ENCODE results near the gene TMUB1.

TMUB1 gene

GRCh38 chr7:151086802-151087244 lies 3.5 kb upstream of the TMUB1 start:
- no peak for DNase-seq (ENCODE audit: low read depth in 4 of 4, low spot score in 1 of 4)

GRCh38 chr7:151085691-151086620 lies 2.7 kb upstream of the TMUB1 start, which contains the start of gene AGAP3:
Gene AGAP3 (plus strand): TSS chr7:151086475. CDS start chr7:151086742, 267 bp downstream.
- peak in 3 of 4 experiments; percentile 36 to 53 (median 44) for DNase-seq (ENCODE audit: low read depth in 4 of 4, low spot score in 1 of 4)

GRCh38 chr7:151085329-151085690 lies 2.0 kb upstream of the TMUB1 start:
- no peak for DNase-seq (ENCODE audit: low read depth in 4 of 4, low spot score in 1 of 4)

- no peak for DNase-seq (ENCODE audit: low read depth in 4 of 4, low spot score in 1 of 4)
Observed at GRCh38 chr7:151083824-151084160, 499 bp upstream of the TMUB1 start.

GRCh38 chr7:151082141-151083070 lies 887 bp downstream of the TMUB1 start:
- no peak for DNase-seq (ENCODE audit: low read depth in 4 of 4, low spot score in 1 of 4)

GRCh38 chr7:151081170-151082101 lies 1.9 kb downstream of the TMUB1 start:
- no peak for DNase-seq (ENCODE audit: low read depth in 4 of 4, low spot score in 1 of 4)

GRCh38 chr7:151080522-151081169 lies 2.6 kb downstream of the TMUB1 start, which contains the start of gene FASTK:
Gene FASTK (minus strand): TSS chr7:151080809. CDS start chr7:151080766, 43 bp downstream.
- DNase-seq (ENCODE audit: low read depth in 4 of 4, low spot score in 1 of 4) = peak; percentile 62 to 84 (median 72)

GRCh38 chr7:151080067-151080521 lies 3.2 kb downstream of the TMUB1 start:
- DNase-seq (ENCODE audit: low read depth in 4 of 4, low spot score in 1 of 4) = no peak

- no peak for DNase-seq (ENCODE audit: low read depth in 4 of 4, low spot score in 1 of 4)
Observed at GRCh38 chr7:151079199-151079910, 3.9 kb downstream of the TMUB1 start.

GRCh38 chr7:151078233-151079040 lies 4.9 kb downstream of the TMUB1 start:
- no peak for DNase-seq (ENCODE audit: low read depth in 4 of 4, low spot score in 1 of 4)

- DNase-seq (ENCODE audit: low read depth in 4 of 4, low spot score in 1 of 4) = no peak
Observed at GRCh38 chr7:151077705-151078232, 5.5 kb downstream of the TMUB1 start.

GRCh38 chr7:151076863-151077704 lies 6.2 kb downstream of the TMUB1 start:
- no peak for DNase-seq (ENCODE audit: low read depth in 4 of 4, low spot score in 1 of 4)

GRCh38 chr7:151075978-151076426 lies 7.3 kb downstream of the TMUB1 start:
- no peak for DNase-seq (ENCODE audit: low read depth in 4 of 4, low spot score in 1 of 4)

GRCh38 chr7:151075662-151075971 lies 7.7 kb downstream of the TMUB1 start:
- DNase-seq (ENCODE audit: low read depth in 4 of 4, low spot score in 1 of 4) = no peak

- no peak for DNase-seq (ENCODE audit: low read depth in 4 of 4, low spot score in 1 of 4)
Observed at GRCh38 chr7:151074817-151075661, 8.3 kb downstream of the TMUB1 start.

GRCh38 chr7:151073990-151074389 lies 9.3 kb downstream of the TMUB1 start:
- no peak for DNase-seq (ENCODE audit: low read depth in 4 of 4, low spot score in 1 of 4)

All from stimulated activated CD4-positive, alpha-beta T cell treated with anti-CD3 and anti-CD28 coated beads, Interleukin-1b, Interleukin-23, amount 100 ng/mL, for 24 hours (primary cell).